SK-N-SH (cell line): Measurements from ENCODE around the gene CSRP1.

Source experiments
- RAD21 ChIP-seq: IDR thresholded peaks from 2 replicates; pipeline ENCODE4 v1.6.1; 2012; ENCODE audit warnings: mild to moderate bottlenecking, low read length
- TF ChIP-seq, protein P1 (sequence below): fragments of 200-600 bp; sonication (generic); IDR thresholded peaks from 2 replicates; pipeline ENCODE4 v1.6.1; 2017; ENCODE audit warnings: antibody characterized with exemption, mild to moderate bottlenecking, moderate library complexity
- TF ChIP-seq, protein P2 (sequence below): IDR thresholded peaks from 2 replicates; pipeline ENCODE4 v1.4.0; 2012; ENCODE audit warnings: low read depth

DNA sequence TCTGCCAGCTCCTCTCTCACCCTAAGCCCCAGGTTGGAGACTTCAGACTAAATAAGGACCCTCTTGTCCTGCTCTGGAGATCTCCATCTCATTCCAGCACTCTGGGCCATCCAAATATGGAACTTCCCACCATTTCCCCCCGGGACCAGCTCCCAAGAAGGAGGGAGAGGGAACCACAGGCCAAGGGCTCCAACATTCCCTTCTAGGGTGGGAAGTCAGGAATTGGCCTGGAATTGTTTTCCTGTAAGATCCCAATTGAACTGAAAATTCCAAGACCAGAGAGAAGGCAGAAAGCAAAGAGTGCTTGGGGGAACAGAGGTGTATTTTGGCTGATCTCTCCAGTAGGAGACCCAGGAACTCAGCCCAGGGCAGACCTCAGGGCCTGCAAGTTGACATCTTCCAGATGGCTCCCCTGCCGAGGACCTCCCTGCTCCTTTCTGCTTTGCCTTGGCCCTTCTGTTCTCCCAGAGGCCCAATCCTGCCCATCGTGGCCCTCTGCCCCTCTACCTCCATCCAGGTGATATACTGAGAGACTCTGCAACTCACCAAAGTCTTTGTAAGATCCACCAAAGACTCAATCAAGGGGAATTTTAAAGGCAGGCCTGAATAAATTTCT lies 14.9 kb downstream of the CSRP1 start:
- TF ChIP-seq, protein P1, sequence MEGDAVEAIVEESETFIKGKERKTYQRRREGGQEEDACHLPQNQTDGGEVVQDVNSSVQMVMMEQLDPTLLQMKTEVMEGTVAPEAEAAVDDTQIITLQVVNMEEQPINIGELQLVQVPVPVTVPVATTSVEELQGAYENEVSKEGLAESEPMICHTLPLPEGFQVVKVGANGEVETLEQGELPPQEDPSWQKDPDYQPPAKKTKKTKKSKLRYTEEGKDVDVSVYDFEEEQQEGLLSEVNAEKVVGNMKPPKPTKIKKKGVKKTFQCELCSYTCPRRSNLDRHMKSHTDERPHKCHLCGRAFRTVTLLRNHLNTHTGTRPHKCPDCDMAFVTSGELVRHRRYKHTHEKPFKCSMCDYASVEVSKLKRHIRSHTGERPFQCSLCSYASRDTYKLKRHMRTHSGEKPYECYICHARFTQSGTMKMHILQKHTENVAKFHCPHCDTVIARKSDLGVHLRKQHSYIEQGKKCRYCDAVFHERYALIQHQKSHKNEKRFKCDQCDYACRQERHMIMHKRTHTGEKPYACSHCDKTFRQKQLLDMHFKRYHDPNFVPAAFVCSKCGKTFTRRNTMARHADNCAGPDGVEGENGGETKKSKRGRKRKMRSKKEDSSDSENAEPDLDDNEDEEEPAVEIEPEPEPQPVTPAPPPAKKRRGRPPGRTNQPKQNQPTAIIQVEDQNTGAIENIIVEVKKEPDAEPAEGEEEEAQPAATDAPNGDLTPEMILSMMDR: no peak
- TF ChIP-seq, protein P2, sequence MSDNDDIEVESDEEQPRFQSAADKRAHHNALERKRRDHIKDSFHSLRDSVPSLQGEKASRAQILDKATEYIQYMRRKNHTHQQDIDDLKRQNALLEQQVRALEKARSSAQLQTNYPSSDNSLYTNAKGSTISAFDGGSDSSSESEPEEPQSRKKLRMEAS: no peak
- TF ChIP-seq RAD21: no peak
